RWPE1 (cell line): ENCODE measurements around the gene BTBD18.
A peak's percentile ranks its signal among the peaks of the same experiment; 100 is the strongest.

Source experiments
- CTCF ChIA-PET: fragments of 350-600 bp; sonication (Branson Sonifier 250); formaldehyde crosslinking; extraction: SDS; loops from one replicate; lab custom pipeline; 2021; lab: Yijun Ruan, JAX
- POLR2A ChIA-PET: fragments of 400-600 bp; formaldehyde crosslinking; extraction: SDS; loops from one replicate; lab custom pipeline; 2020; ENCODE audit warnings: antibody characterized with exemption; ENCODE audit not compliant: low non-redundant PET; lab: Yijun Ruan, JAX
- DNase-seq: peaks from one replicate; pipeline ENCODE4 v3.0.0; 2012; ENCODE audit warnings: low spot score
- H3K27ac ChIP-seq: fragments of 450-650 bp; 2 replicates; pipeline ENCODE4 v1.5.1; 2017
- CTCF ChIP-seq: fragments of 450-650 bp; conservative IDR thresholded peaks from 2 replicates; pipeline ENCODE4 v1.5.1; 2017; ENCODE audit warnings: low read depth, mild to moderate bottlenecking

The BTBD18 gene

GRCh38 chr11:57770793-57771192, 19.2 kb upstream of the BTBD18 start:
- no peak for TF ChIP-seq CTCF
- POLR2A ChIA-PET: no interaction called here
- no peak for DNase-seq
- CTCF ChIA-PET: no interaction called here
- H3K27ac ChIP-seq: no peak overlapping the region

GRCh38 chr11:57764972-57765371, 13.4 kb upstream of the BTBD18 start:
- ChIA-PET POLR2A (no interaction called here), CTCF (interaction anchor here (3.9 kb wide), 1 partner anchor 36 kb away, joined by 22 read pairs; no protein-coding TSS in a partner anchor)
- TF ChIP-seq CTCF: no peak
- H3K27ac ChIP-seq: no peak overlapping the region
- DNase-seq: no peak

- TF ChIP-seq CTCF: no peak
- DNase-seq: no peak
- ChIA-PET CTCF (interaction anchor here (0.6 to 3.9 kb wide), 4 partner anchors 12 to 218 kb away, joined by 3 to 22 read pairs (median 5); no protein-coding TSS in a partner anchor), POLR2A (no interaction called here)
- no peak overlapping the region for H3K27ac ChIP-seq
Observed at GRCh38 chr11:57764566-57764965, 12.9 kb upstream of the BTBD18 start.

GRCh38 chr11:57764021-57764420, 12.4 kb upstream of the BTBD18 start:
- POLR2A ChIA-PET: no interaction called here
- no peak for TF ChIP-seq CTCF
- H3K27ac ChIP-seq: no peak overlapping the region
- no peak for DNase-seq
- CTCF ChIA-PET: interaction anchor here (0.6 to 3.9 kb wide), 4 partner anchors 13 to 218 kb away, joined by 3 to 22 read pairs (median 5); no protein-coding TSS in a partner anchor

- peak; percentile 74 for DNase-seq
- ChIA-PET POLR2A (no interaction called here), CTCF (interaction anchor here (0.7 to 3.9 kb wide), 3 partner anchors 13 to 753 kb away, joined by 3 to 22 read pairs (median 4); no protein-coding TSS in a partner anchor)
- H3K27ac ChIP-seq: no peak overlapping the region
- TF ChIP-seq CTCF: peak; percentile 39; the same call in 1 of the 2 replicates
Observed at GRCh38 chr11:57763568-57763967, 11.9 kb upstream of the BTBD18 start.

GRCh38 chr11:57762235-57762861, 10.7 kb upstream of the BTBD18 start:
- no peak overlapping the region for H3K27ac ChIP-seq
- peak; percentile 51 for DNase-seq
- POLR2A ChIA-PET: interaction anchor here (0.9 kb wide), 1 partner anchor 39 kb away, joined by 3 read pairs; no protein-coding TSS in a partner anchor
- CTCF ChIA-PET: interaction anchor here (1.3 to 3.9 kb wide), 2 partner anchors 19 to 38 kb away, joined by 4 to 22 read pairs; no protein-coding TSS in a partner anchor
- no peak for TF ChIP-seq CTCF
